Hypothalamus (tissue), 51 donors: Measurements from ENCODE around the gene ATOSA.

ENCODE experiments used
- DNase-seq, 51 donors: peaks; one replicate each; lab custom pipeline; 2025; lab: John Stamatoyannopoulos, UW

ATOSA gene

DNA sequence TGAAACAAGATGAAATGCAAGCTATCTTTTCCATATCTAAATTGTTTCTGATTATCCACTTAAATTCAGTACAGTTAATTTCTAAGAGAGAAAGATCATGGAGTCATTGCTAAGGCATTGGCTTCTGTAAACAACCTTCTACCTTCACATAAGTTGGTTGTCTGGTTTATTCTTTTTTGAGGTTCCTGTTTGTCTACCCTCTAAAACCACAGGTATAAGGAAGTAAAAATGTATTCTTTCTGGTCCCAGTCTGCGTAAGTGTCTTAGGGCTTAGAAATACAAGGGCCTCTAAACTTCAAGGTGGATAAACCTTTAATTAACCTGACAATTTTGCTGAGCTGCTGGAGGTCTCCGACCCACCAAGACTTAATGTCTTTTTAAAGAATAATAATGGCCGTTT lies 3.6 kb upstream of the ATOSA start:
- no peak for DNase-seq

DNA sequence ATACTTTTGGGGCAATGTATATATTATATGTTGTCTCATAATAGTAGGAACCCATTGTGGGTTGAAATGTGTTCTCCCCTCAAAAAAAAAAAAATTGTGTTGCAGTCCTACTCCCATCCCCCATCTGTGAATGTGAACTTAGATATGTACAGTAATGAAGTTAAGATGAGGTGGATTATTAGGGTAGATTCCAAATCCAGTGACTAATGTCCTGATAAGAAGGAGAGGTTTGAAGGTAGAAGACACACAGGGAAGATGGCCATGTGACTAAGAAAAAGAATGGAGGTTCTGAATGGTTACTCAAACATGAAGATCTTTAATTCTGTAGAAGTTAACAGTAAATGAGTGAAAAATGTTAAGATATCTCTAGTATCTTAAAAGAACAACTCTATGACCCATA lies 3.0 kb upstream of the ATOSA start:
- no peak for DNase-seq

DNA sequence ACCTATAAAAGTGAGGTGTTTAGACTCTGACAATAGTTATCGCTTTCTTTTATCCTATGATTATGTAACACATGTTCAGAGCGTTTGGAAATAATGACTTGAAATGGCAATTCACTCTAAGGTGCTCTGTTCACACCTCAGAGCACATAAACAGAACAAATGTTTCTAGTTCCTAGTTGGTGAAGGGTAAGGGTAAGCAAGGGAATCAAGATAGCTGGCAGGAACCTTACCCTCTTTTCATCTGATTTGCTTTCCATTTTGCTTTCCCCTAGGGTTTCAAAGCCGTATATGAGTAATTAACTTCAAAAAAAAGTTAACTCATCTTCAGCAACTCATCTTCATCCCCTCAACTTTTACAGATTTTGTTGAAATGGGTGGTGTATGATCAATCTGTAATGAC lies 2.3 kb upstream of the ATOSA start:
- no peak for DNase-seq

DNA sequence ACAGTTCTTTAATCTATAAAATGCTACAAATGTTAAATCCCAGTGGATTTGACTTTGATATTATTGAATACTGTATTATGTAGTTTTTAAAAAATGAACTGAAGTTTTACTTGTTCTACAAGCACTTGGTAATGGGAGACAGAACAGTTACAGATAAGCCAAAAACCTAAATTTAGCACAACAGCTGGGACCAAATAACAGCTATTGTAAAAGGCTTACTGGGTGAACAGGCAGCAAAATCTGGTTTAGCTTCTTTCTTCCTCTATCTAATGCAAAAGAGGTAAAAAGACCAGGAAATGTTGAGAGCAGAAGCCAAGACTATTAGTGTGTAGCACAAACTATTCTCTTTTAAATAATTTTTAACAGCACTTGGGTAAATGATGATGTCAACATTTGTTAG lies 1.6 kb upstream of the ATOSA start:
- DNase-seq = no peak

DNA sequence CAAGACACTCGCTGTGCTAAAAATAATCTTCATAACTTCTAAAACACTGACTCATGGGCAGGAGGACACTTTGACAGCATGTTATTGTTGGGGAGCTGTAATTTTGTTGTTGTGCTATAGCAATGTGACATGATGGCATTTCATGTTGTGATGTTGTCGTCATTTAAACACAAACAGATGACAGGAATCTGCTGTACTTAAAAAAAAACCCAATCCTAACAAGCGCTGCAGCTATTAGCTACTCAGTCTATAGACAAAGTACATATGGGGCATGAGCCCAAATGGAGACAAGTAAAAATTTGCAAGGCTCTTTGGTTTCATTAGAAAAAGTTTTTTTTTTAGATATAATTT lies 828 bp upstream of the ATOSA start:
- no peak for DNase-seq

DNA sequence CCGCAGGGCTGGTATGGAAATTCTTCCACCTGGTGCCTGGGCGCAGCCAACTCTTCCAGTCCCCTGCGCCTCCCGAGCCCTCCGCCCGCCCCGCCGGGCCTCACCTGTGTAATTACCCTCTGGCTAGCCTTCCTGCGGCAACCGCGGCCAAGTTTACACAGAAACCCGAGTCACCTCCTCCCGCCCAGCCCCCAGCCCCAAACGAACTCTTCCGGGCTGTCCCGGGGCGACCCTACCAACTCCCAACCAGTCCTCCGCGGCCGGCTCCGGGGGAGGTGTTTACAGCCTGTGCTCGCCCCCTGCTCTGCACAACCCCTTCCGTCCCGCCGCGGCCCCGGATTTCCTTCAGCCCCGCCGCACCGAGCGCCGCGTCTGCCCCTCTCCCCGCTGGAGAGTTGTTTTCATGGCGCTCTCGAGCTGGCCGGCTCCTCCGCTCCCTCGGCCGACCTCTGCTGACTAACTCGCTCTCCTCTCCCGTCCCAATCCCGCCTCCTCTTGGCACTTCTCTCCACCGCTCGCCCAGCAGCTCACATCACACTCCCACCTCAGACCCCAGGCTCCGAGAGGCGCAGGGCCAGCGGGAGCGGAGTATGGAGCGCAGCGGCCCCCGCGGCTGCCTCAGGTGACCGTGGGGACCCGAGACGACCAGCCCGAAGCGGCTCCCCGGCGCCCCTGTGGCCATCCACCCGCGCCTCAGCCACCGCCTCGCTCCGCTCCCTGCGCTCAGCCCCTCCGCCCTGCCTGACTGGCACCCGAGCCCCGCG lies 538 bp downstream of the ATOSA start:
- peak in 45 of 51 donors; percentile 18 to 98 (median 65) for DNase-seq

DNA sequence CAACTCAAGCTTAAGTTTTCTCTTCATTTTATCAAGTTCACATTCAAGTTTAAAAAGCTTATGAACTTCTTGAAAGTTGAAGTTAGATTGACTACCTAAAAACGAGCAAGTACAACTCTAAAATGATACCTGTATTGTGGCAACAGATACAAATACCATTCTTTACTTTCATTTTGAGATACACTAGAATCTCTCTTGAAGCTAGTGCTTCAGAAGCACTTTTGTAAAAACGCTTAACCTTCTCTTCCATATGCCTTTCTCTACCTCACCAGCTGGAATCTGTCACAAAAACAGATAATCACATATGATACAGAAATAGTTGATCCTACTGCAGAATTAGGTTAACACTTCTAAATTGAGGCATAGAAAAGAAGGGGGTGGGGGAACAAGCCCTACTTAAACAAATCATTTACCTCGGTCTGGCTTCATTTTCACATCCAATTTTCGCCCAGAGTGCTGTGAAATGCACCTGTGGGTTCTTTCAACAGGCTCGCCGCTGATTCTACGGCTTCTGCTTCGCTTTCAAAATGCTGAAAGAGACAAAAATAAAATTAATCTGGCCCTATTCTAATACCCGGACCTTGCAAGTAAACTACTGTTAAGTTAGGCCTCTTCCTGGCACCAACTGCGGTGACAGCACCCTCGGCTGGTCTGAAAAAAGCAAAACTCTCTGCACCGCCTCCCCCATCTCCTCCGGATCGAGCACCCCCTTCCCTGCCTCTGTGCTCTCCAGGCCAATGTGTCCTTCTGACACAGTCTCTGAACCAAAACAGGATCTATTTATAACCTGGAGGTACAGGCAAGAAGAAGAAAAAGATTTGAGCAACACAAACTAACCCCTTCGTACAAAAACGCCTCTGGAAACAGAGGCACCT lies 1.4 kb downstream of the ATOSA start:
- DNase-seq = peak in 45 of 51 donors; percentile 3 to 70 (median 37)

DNA sequence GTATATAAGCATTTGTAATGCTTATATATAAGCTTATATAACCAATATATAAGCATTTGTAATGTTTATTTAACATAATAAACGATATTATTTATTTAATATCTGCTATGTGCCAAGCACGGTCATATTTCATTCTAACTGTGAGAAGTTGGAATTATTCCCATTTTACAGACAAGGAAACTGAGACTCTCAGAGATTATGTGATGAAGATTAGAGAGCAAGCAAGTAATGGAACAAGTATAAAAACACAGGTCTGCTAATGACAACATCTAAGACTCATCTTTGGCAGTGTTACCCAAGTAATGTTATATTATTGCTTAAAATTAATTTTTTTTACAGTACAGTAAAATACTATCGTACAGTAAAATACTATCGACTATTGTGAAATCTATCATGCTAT lies 4.4 kb downstream of the ATOSA start:
- DNase-seq = no peak

DNA sequence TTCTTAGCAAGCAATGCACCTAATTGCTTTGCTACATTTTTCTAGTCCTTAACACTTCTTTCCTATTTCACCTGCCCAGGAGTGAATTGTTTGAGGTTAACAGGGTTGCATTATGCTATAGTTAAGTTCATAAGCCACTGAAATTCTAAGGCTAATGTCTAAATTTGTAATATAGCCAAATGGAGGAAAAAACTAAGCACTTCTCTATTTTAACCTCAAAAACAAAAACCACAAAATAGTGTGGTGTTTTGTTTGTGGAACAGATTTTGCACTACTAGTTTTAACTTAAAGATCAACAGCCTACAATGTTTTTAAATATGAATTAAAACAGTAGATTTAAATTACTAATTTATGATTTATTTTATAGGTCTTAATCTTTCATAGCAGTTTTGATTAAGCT lies 5.5 kb downstream of the ATOSA start:
- no peak for DNase-seq

DNA sequence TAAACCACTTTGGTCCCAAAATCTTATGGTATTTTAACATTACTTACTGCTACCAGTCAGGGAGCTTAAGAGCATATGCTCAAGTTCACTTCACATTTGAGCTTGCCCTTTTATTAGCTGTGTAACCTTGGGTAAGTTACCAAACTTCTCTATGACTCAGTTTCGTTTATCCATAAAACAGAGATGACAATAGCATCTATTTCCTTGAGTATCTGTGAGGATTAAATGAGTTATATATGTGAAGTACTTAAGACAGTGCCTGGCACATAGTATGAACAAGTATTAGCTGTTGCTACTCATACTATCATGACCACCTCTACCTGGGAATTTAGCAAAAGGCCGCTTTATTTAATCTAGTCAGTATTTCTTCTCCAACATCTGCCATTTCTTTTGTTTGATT lies 5.9 kb downstream of the ATOSA start:
- DNase-seq = no peak

DNA sequence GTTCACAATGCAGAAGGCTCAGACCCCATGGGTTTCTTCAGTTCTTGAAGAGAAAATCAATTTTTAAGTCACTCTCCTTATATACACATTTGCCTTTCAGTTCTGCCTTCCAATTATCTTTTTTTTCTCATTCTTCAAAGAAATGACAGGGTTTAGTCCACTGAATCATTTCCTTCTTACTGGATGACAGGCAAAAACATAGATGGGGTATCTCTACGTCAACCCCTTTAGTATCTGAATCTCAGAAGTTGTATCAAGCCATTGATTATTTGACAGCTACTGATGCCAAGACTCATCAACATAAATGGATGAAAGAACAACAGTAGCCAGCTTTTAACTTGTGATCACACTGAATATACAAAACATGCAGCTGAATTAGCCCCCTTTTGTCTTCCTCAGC lies 6.5 kb downstream of the ATOSA start:
- DNase-seq = no peak

DNA sequence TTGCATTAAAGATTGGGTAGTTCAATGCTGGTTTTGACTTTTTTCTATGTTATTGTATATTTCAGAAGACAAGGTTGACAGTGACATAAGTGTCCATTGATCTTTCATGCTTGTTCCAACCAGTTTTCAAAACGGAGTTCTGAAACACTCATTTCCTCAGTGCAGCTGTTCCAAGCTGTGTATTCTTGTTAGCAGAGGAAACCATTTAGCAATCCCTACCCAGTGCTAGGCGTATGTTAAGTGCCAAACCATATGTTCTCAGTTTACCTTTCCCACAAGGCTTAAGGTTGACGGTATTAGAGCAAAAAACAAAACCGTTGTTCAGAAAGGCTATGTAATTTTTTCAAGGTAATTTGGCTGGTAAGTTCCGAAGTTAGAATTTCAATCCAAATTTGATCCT lies 9.1 kb downstream of the ATOSA start:
- DNase-seq = no peak

DNA sequence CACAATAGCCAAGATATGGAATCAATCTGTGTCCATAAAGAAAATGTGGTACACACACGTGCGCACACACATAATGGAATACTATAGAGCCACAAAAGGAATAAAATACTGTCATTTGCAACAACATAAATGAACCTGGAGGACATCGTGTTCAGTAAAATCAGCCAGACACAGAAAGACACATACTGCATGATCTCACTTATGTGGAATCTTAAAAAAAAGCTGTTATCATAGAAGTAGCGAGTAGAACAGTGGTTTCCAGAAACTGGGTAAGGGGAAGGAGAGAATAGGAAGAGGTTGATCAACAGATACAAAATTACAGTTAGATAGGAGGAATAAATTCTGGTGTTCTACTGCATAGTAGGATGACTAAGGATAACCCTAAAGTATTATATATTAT lies 11.1 kb downstream of the ATOSA start:
- DNase-seq = no peak

DNA sequence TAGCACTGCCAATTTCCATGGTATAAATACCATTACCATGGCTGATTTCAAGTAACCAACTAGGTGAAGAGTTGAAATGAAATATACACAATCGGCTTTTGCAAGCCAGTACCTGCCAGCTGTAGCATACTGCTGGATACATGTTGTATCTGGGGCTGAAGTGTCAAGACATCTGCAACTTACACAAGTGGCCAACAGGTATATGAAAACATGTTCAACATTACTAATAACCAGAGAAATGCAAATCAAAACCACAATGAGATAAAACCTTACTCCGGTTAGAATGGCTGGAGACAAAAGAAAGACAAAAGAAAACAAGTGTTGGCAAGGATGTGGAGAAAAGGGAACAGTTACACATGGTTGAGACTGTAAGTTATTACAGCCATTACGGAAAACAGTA lies 11.6 kb downstream of the ATOSA start:
- no peak for DNase-seq

DNA sequence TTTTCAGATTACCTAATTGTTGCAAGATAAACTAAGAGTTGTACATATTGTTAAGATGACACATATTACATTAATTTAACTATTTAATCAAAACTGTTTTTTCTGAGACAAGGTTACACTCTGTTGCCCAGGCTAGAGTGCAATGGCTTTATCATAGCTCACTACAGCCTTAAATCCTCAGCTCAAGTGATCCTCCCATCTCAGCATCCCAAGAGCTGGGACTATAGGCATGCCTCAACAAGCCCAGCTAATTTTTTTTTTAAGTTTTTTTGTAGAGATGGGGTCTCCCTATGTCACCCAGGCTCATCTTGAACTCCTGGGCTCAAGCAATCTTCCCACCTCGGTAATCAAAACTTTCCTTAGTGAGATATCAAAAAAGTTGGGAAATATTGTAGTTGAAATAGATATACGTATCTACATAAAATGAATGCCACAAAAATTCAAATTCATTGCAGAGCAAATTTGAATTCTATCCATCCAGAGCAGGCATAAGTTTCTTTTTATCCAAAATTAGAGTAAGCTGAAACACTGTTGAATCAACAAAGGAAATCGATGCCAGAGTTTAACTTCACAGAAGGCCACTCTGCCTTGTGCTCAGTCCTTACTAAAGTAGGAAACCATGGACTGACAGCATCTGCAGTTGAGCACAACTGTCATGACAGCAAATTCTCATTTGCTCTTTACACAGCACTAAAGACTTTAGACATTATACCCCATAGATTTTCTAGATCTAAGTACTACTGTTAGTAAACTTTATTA lies 15.5 kb downstream of the ATOSA start:
- no peak for DNase-seq

DNA sequence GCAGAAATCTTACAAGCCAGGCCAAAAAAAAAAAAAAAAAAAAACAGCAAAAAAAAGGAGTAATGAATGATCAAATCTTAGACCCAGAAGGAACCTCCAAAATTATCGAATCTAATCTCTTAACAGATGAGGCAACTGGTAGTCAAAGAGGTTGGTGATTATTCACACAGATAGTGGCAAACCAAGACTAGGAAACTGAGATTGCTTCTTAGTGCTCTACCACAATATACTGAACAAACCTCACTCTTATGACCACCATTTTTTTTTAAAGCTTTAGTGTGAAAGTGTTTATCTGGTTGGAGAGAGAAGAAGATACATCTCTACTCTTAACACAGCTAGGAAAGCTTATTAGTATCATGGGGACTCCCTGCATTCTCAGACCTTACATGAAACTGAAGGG lies 17.3 kb downstream of the ATOSA start:
- no peak for DNase-seq

DNA sequence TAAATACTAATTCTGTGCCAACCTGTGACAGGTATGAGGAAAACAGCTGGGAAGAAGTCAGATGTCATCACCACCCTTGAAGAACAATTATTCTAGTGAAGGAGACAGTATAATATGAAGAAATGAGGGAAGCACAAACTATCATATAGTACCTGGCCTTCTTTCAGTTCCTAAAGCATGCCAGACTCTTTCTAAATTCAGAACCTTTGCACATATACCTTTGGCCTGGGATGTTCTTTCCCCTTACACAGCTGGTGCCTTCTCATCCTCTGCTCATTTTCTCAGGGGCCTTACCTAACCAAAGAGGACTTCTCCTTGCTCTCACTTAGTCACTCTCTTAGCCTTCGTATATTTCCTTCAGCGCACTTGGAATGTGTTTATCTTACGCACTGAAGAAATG lies 19.0 kb downstream of the ATOSA start:
- no peak for DNase-seq

DNA sequence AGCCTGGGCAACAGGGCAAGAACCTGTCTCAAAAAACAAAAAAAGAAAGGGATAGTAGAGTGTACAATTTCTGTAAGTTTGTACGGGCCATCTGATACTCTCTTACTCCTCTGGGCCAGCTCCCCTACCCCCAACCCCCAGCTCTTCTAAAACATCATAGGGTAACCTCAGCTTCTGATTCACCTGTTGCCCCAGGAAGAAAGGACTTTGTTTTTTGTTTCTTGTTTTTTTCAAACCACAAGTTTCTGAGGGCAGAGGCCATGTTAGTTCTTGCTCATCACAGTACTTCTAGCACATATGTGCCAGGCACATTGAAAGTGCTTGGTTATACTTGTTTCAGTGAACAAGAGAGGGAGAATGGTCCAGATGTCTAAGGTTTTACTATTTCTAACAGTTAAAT lies 20.2 kb downstream of the ATOSA start:
- no peak for DNase-seq

DNA sequence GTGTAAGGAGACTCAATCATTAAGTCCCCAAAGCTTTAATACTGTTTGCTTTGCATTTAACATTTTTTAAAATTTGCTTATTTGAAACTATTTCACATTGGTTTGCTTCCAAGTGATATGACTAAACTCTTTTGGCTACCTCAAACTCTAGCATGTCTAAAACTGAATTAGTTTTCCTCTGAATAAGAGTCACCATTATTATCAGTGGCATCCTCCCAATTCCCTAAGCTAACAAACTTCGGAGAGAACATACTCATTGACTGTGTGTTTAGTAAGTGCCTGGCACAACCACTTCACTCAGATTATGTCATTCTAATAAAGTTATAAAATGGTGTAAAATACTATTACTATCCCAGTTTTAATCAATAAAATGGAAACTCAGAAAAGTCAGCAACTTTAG lies 21.9 kb downstream of the ATOSA start:
- DNase-seq = peak in 1 of 51 donors; percentile 18

DNA sequence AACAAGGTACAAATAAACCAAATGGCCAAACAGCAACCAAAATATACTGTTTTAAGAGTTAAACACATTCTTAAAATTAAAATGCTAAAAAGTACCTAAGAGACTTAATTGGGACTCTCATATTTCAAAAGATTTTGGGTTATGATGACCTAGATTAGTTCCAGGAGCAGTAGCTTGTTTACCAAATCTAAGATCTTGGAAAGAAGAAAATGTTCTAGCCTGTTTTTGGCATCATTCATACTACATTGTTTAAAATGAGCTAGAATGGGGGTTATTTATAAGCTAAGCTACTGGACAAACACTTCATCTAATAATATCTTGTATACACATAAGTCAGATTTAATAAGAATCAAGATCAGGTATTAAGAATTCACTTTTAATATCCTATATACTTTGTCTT lies 22.8 kb downstream of the ATOSA start:
- DNase-seq = no peak

DNA sequence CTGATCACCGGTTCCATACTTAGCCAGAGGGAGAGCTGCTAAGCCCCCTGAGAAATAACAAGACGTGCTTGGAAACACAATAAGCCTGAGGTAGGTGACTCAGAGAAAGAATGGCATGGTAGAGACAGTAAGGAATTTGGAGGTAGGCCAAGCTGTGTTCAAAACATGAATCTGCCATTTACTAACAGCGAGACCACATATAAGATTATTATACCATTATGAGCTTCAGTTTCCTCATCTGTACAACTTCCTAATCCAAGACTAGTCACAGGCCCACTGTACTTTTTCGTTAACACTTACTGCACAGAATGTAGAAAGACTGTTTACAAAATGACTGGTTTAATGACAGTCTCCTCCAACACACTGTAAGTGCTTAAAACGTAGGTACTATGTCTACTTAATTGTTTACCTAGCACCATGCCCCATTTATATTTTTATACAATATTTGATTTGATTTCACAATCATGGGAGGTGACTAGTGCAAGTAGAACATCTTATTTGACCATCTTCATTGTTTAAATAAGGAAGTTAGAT lies 25.7 kb downstream of the ATOSA start:
- no peak for DNase-seq
